Measurements from ENCODE around the gene AP3B1.

DNA sequence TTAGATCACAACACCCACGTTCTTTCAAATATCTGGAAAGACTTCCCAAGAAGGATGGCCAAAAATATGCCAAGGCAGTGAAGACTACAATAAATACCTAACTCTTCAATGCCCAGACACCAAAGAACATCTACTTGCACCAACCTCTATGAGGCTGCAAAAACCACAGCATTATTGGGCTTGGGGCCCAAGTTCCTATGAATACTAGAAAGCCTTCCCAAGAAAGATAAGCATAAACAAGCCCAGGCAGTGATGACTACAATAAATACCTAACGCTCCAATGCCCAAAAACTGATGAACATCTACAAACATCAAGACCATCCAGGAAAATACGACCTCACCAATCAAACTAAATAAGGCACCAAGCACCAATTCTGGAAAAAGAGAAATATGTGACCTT lies 41.3 kb downstream of the AP3B1 start:
- TF ChIP-seq, protein P1, sequence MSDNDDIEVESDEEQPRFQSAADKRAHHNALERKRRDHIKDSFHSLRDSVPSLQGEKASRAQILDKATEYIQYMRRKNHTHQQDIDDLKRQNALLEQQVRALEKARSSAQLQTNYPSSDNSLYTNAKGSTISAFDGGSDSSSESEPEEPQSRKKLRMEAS (IDR thresholded peaks at IDR 0.05; ENCODE audit: low read depth) = no peak
- TF ChIP-seq POLR2AphosphoS5 (IDR thresholded peaks at IDR 0.05; ENCODE audit: low read depth, low read length) = no peak
